IMR-90 (cell line): Measurements from ENCODE around the gene LIMS2. TPM values are rescaled to one million over a fixed set of nuclear protein-coding genes. Genes with fewer than 3 reads are reported as not detected.

ENCODE experiments used
- ATAC-seq: fragments of 200-7000 bp; cut with Tn5 transposase; 2 replicates; pipeline ENCODE4 v1.9.1; 2020; ENCODE audit warnings: low read depth, mild to moderate bottlenecking, moderate library complexity
- BruUV-seq: library from RNA; stranded (reverse); fragments of 400-500 nt; replicated peaks from 2 replicates; lab custom pipeline; 2021; lab: Mats Ljungman, UMichigan
- CTCF ChIA-PET: fragments of 300-600 bp; formaldehyde crosslinking; extraction: SDS; loops from one replicate; lab custom pipeline; 2021; ENCODE audit warnings: antibody characterized with exemption; lab: Yijun Ruan, JAX
- POLR2A ChIA-PET: fragments of 300-600 bp; sonication (Branson Sonifier 250); formaldehyde crosslinking; loops from one replicate; lab custom pipeline; 2022; ENCODE audit warnings: antibody characterized with exemption; ENCODE audit not compliant: unreplicated experiment; lab: Charles Lee
- DNase-seq: peaks from one replicate; pipeline ENCODE4 v3.0.0; 2013
- H2AFZ ChIP-seq: replicated peaks from 2 replicates; pipeline ENCODE3; 2013; ENCODE audit warnings: low read length, mild to moderate bottlenecking; ENCODE audit not compliant: poor library complexity
- H2AK5ac ChIP-seq: 2 replicates; pipeline ENCODE4 v1.6.1; 2013; ENCODE audit warnings: low read depth, low read length, inconsistent platforms
- H2AK9ac ChIP-seq: replicated peaks from 2 replicates; pipeline ENCODE3; 2013; ENCODE audit warnings: mild to moderate bottlenecking, low read depth, low read length, moderate library complexity; ENCODE audit not compliant: poor library complexity
- H2BK120ac ChIP-seq: 2 replicates; pipeline ENCODE4 v1.6.1; 2013; ENCODE audit warnings: low read depth, low read length, inconsistent platforms
- H2BK15ac ChIP-seq: 3 replicates; pipeline ENCODE4 v1.6.1; 2013; ENCODE audit warnings: low read depth, low read length, inconsistent platforms
- H2BK20ac ChIP-seq: 2 replicates; pipeline ENCODE4 v1.6.1; 2013; ENCODE audit warnings: low read depth, mild to moderate bottlenecking, inconsistent platforms, low read length, moderate library complexity
- H2BK5ac ChIP-seq: 2 replicates; pipeline ENCODE4 v1.6.1; 2013; ENCODE audit warnings: mild to moderate bottlenecking, low read depth, low read length, inconsistent platforms; ENCODE audit not compliant: poor library complexity, severe bottlenecking
- H3K14ac ChIP-seq: replicated peaks from 2 replicates; pipeline ENCODE4 v1.6.1; 2013; ENCODE audit warnings: low read depth, low read length, inconsistent platforms
- H3K18ac ChIP-seq: 2 replicates; pipeline ENCODE4 v1.6.1; 2013; ENCODE audit warnings: low read depth, low read length, control low read depth
- H3K23ac ChIP-seq: 2 replicates; pipeline ENCODE4 v1.6.1; 2013; ENCODE audit warnings: low read depth, low read length, inconsistent platforms
- H3K27ac ChIP-seq: 2 replicates; pipeline ENCODE4 v1.5.1; 2013; ENCODE audit warnings: mild to moderate bottlenecking, control low read depth, low read length; ENCODE audit not compliant: insufficient read depth
- H3K27me3 ChIP-seq: 2 replicates; pipeline ENCODE4 v1.6.1; 2013; ENCODE audit warnings: low read length; ENCODE audit not compliant: control insufficient read depth, insufficient read depth
- H3K36me3 ChIP-seq: 2 replicates; pipeline ENCODE4 v1.6.1; 2013; ENCODE audit warnings: low read length, mixed read lengths; ENCODE audit not compliant: control insufficient read depth, insufficient read depth
- H3K4ac ChIP-seq: 2 replicates; pipeline ENCODE4 v1.6.1; 2013; ENCODE audit warnings: low read depth, low read length, inconsistent platforms
- H3K4me1 ChIP-seq: 2 replicates; pipeline ENCODE4 v1.6.1; 2013; ENCODE audit warnings: low read length, mixed read lengths; ENCODE audit not compliant: control insufficient read depth, insufficient read depth
- H3K4me2 ChIP-seq: 2 replicates; pipeline ENCODE4 v1.6.1; 2013; ENCODE audit warnings: low read depth, mild to moderate bottlenecking, control low read depth, low read length, moderate library complexity
- H3K4me3 ChIP-seq: 2 replicates; pipeline ENCODE4 v1.5.1; 2013; ENCODE audit warnings: low read depth, mild to moderate bottlenecking, control low read depth, low read length, moderate library complexity; ENCODE audit not compliant: insufficient read depth
- H3K56ac ChIP-seq: 2 replicates; pipeline ENCODE4 v1.6.1; 2013; ENCODE audit warnings: low read length, inconsistent platforms; ENCODE audit not compliant: insufficient read depth; ENCODE audit errors: extremely low read depth
- H3K79me1 ChIP-seq, 2 experiments: 2 replicates each; pipeline ENCODE4 v1.6.1; 2013; ENCODE audit warnings: low read length in 2 of 2, inconsistent platforms in 1 of 2, low read depth in 1 of 2
- H3K9ac ChIP-seq: 2 replicates; pipeline ENCODE4 v1.6.1; 2013; ENCODE audit warnings: low read depth, low read length, control low read depth
- H3K9me1 ChIP-seq: 2 replicates; pipeline ENCODE4 v1.6.1; 2013; ENCODE audit warnings: low read length, inconsistent platforms; ENCODE audit not compliant: insufficient read depth
- H3K9me3 ChIP-seq: 2 replicates; pipeline ENCODE4 v1.6.1; 2013; ENCODE audit warnings: low read length; ENCODE audit not compliant: control insufficient read depth, insufficient read depth
- H4K20me1 ChIP-seq: 2 replicates; pipeline ENCODE4 v1.6.1; 2013; ENCODE audit warnings: low read length, inconsistent platforms; ENCODE audit not compliant: insufficient read depth
- H4K5ac ChIP-seq: 2 replicates; pipeline ENCODE4 v1.6.1; 2013; ENCODE audit warnings: mild to moderate bottlenecking, low read depth, low read length, control low read depth
- H4K8ac ChIP-seq, 2 experiments: 2 replicates each; pipeline ENCODE4 v1.6.1; 2013; ENCODE audit warnings: low read depth in 2 of 2, low read length in 2 of 2, control low read depth in 1 of 2, inconsistent platforms in 1 of 2
- H4K91ac ChIP-seq: 2 replicates; pipeline ENCODE4 v1.6.1; 2013; ENCODE audit warnings: low read depth, low read length, inconsistent platforms; ENCODE audit not compliant: insufficient read depth
- BHLHE40 ChIP-seq: fragments of 150-350 bp; IDR thresholded peaks from 2 replicates; pipeline ENCODE4 v1.6.1; 2016; ENCODE audit warnings: mild to moderate bottlenecking, low read depth, low read length
- CEBPB ChIP-seq: IDR thresholded peaks from 2 replicates; pipeline ENCODE4 v1.6.1; 2012; ENCODE audit warnings: low read depth, low read length, improper control_type of control experiment
- CHD1 ChIP-seq: IDR thresholded peaks from 2 replicates; pipeline ENCODE4 v1.6.1; 2012; ENCODE audit warnings: low read depth, low read length, improper control_type of control experiment
- ELK1 ChIP-seq: fragments of 150-350 bp; IDR thresholded peaks from 2 replicates; pipeline ENCODE4 v1.6.1; 2016; ENCODE audit warnings: low read depth, mild to moderate bottlenecking, low read length, moderate library complexity, borderline replicate concordance
- FOS ChIP-seq: fragments of 150-350 bp; IDR thresholded peaks from 2 replicates; pipeline ENCODE4 v1.6.1; 2016; ENCODE audit warnings: low read depth, low read length
- MAFK ChIP-seq: IDR thresholded peaks from 2 replicates; pipeline ENCODE4 v1.6.1; 2012; ENCODE audit warnings: low read depth, low read length, improper control_type of control experiment
- MAZ ChIP-seq: IDR thresholded peaks from 2 replicates; pipeline ENCODE4 v1.6.1; 2012; ENCODE audit warnings: low read depth, mild to moderate bottlenecking, low read length, improper control_type of control experiment, moderate library complexity, borderline replicate concordance
- MXI1 ChIP-seq: IDR thresholded peaks from 2 replicates; pipeline ENCODE4 v1.6.1; 2012; ENCODE audit warnings: low read depth, mild to moderate bottlenecking, low read length, moderate library complexity, borderline replicate concordance
- NFE2L2 ChIP-seq: fragments of 150-350 bp; IDR thresholded peaks from 2 replicates; pipeline ENCODE4 v1.6.1; 2016; ENCODE audit warnings: low read depth, mild to moderate bottlenecking, low read length
- POLR2A ChIP-seq: IDR thresholded peaks from 2 replicates; pipeline ENCODE4 v1.6.1; 2012; ENCODE audit warnings: mild to moderate bottlenecking, low read depth, low read length
- RAD21 ChIP-seq: IDR thresholded peaks from 2 replicates; pipeline ENCODE4 v1.6.1; 2012; ENCODE audit warnings: low read length, improper control_type of control experiment
- RCOR1 ChIP-seq: IDR thresholded peaks from 2 replicates; pipeline ENCODE4 v1.6.1; 2012; ENCODE audit warnings: mild to moderate bottlenecking, low read length, improper control_type of control experiment; ENCODE audit not compliant: insufficient replicate concordance
- RFX5 ChIP-seq: IDR thresholded peaks from 2 replicates; pipeline ENCODE4 v1.8.0; 2012; ENCODE audit warnings: low read depth, mild to moderate bottlenecking, low read length, moderate library complexity
- SMC3 ChIP-seq: fragments of 150-350 bp; IDR thresholded peaks from 2 replicates; pipeline ENCODE4 v1.6.1; 2016; ENCODE audit warnings: low read depth, mild to moderate bottlenecking, antibody characterized with exemption, low read length, moderate library complexity
- WGBS, 2 experiments: methylation state at CpG; one replicate each; pipeline versions ENCODE4 v1.1.5 to v1.1.7; 2013; ENCODE audit warnings: missing lambda C conversion rate in 2 of 2; ENCODE audit not compliant: insufficient read length in 1 of 2; ENCODE audit errors: extremely low coverage in 2 of 2; 5-methylcytosine and 5-hydroxymethylcytosine counted together
- dilution Hi-C: fragments of 300-500 bp; cut with HindIII; formaldehyde crosslinking; loops from one replicate; pipeline ENCODE4 v1.14.3; 2018; ENCODE audit warnings: low sequenced_read_pairs; ENCODE audit not compliant: unreplicated experiment
- in situ Hi-C: fragments of 300-500 bp; cut with MboI; formaldehyde crosslinking; loops from 3 replicates; pipeline ENCODE4 v1.14.3; 2019; ENCODE audit warnings: low sequenced_read_pairs, inconsistent platforms, mixed read lengths
- intact Hi-C: fragments of 100-400 bp; cut with micrococcal nuclease; formaldehyde crosslinking; loops from 2 replicates; pipeline ENCODE4 v1.10.0; 2022
- polyA plus RNA-seq, 3 experiments: library from polyadenylated mRNA; depleted of rRNA; stranded (reverse); fragments of >200 nt; gene quantifications; 2 replicates each; pipeline ENCODE4 v1.2.3, GENCODE V29; 2012; ENCODE audit warnings: low replicate concordance in 1 of 3
- total RNA-seq: library from RNA; depleted of rRNA; stranded (reverse); fragments of >200 nt; gene quantifications from 2 replicates; pipeline ENCODE4 v1.2.3, GENCODE V29; 2012
- TF ChIP-seq, protein P1 (sequence below): fragments of 150-350 bp; IDR thresholded peaks from 2 replicates; pipeline ENCODE4 v1.6.1; 2017; ENCODE audit warnings: mild to moderate bottlenecking, antibody characterized with exemption, low read length, low read depth

The LIMS2 gene
- total and polyA plus RNA-seq, 2 of the 4 experiments (the other 2 are of a cell fraction), result 1.3 to 18.8 TPM

DNA sequence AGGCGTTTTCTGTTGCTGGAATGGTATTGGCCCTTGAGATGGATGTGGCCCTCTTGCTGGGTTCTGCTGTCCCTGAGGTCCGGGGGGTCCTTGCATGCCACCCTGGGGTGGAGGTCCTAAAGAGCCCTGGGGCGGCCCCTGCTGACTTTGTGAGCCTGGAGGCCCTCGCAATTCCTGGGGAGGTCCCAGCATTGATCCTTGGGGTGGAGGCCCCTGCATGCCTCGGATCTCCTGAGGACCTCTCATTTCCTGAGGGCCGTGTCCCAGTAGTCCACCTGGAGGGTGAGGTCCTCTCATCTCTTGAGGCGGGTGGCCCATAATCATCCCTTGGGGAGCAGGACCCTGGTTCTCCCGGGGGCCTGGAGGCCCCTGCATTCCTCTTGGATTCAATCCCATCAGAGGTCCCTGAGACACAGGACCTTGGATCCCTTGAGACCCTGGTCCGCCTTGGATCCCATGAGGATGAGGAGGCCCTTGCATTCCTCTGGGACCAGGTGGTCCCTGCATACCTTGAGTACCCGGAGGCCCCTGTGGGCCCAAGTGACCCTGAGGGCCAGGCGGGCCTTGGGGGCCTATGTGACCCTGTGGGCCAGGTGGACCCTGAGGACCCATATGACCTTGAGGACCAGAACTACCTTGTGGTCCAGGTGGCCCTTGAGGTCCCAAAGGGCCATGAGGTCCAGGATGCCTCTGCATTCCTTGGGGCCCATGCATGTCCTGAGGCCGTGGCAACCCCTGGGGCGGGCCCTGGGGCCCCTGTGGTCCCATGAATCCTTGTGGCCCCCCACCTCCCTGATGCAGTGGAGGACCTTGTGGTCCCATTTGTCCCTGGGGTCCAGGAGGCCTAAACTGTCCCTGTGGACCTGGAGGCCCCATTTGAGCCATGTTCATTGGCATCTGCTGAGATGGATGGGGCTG lies 44.2 kb upstream of the LIMS2 start:
- Histone ChIP-seq H4K8ac (no peak overlapping the region), H2BK120ac (no peak overlapping the region), H2AK9ac (no peak overlapping the region), H3K27me3 (no peaks in the 10 kb centered on the region), H3K4me3 (no peak overlapping the region), H3K9ac (no peak overlapping the region), H2BK5ac (no peak overlapping the region), H2AFZ (no peak overlapping the region), H2AK5ac (no peak overlapping the region), H3K18ac (no peak overlapping the region), H3K4me1 (peaks cover 1% of the 10 kb centered on the region; the same call in 1 of the 2 replicates), H3K79me1 (peaks cover 0 to 9% of the 10 kb centered on the region in 2 experiments; a peak in 1 of 4 replicates), H4K20me1 (no peaks in the 10 kb centered on the region), H3K36me3 (peaks cover 33% of the 10 kb centered on the region), H2BK15ac (no peak overlapping the region), H4K91ac (no peak overlapping the region), H3K9me1 (peaks cover 8% of the 10 kb centered on the region), H3K14ac (no peak overlapping the region), H3K27ac (no peak overlapping the region), H3K56ac (no peak overlapping the region), H3K4ac (no peak overlapping the region), H3K4me2 (no peak overlapping the region), H3K23ac (no peak overlapping the region), H2BK20ac (no peak overlapping the region), H4K5ac (no peak overlapping the region), H3K9me3 (no peaks in the 10 kb centered on the region)
- no TSS peak for BruUV-seq
- ChIA-PET CTCF (no interaction called here), POLR2A (no interaction called here)
- no peak for ATAC-seq
- no peak for DNase-seq
- in situ Hi-C loops, result no loop called here
- WGBS, 2 experiments, result 97% methylated on average over 5 of the region's 13 CpGs; no CpG with 5 or more reads in 1 of the 2 experiments
- intact Hi-C loops, result no loop called here
- dilution Hi-C loops, result no loop called here
- TF ChIP-seq MXI1, result no peak
- TF ChIP-seq RAD21, result no peak
- no peak for TF ChIP-seq FOS
- TF ChIP-seq CHD1, result no peak
- TF ChIP-seq BHLHE40, result no peak
- no peak for TF ChIP-seq MAZ
- TF ChIP-seq, protein P1, sequence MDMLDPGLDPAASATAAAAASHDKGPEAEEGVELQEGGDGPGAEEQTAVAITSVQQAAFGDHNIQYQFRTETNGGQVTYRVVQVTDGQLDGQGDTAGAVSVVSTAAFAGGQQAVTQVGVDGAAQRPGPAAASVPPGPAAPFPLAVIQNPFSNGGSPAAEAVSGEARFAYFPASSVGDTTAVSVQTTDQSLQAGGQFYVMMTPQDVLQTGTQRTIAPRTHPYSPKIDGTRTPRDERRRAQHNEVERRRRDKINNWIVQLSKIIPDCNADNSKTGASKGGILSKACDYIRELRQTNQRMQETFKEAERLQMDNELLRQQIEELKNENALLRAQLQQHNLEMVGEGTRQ, result no peak
- TF ChIP-seq ELK1, result no peak
- no peak for TF ChIP-seq CEBPB
- no peak for TF ChIP-seq POLR2A
- no peak for TF ChIP-seq RFX5
- no peak for TF ChIP-seq NFE2L2
- no peak for TF ChIP-seq RCOR1
- TF ChIP-seq SMC3, result no peak
- no peak for TF ChIP-seq MAFK
